Measurements from ENCODE around the gene SNRNP48.

Gene SNRNP48

GRCh38 chr6:7617801-7618764 lies 28.1 kb downstream of the SNRNP48 start (continued):
- TF ChIP-seq SCRT2 (tag by site-specific recombination; IDR thresholded peaks at IDR 0.05) (peak; percentile 86), ZNF184 (tag by site-specific recombination; IDR thresholded peaks at IDR 0.05) (no peak), ZNF10 (tag by site-specific recombination; IDR thresholded peaks at IDR 0.05) (0 out of 2 replicates have a peak, but pooled peaks have one; percentile 66), ZNF394 (tag by site-specific recombination; IDR thresholded peaks at IDR 0.05; ENCODE audit: borderline replicate concordance) (peak; percentile 84; the same call in 1 of the 2 replicates)
- TF ChIP-seq, protein P1, sequence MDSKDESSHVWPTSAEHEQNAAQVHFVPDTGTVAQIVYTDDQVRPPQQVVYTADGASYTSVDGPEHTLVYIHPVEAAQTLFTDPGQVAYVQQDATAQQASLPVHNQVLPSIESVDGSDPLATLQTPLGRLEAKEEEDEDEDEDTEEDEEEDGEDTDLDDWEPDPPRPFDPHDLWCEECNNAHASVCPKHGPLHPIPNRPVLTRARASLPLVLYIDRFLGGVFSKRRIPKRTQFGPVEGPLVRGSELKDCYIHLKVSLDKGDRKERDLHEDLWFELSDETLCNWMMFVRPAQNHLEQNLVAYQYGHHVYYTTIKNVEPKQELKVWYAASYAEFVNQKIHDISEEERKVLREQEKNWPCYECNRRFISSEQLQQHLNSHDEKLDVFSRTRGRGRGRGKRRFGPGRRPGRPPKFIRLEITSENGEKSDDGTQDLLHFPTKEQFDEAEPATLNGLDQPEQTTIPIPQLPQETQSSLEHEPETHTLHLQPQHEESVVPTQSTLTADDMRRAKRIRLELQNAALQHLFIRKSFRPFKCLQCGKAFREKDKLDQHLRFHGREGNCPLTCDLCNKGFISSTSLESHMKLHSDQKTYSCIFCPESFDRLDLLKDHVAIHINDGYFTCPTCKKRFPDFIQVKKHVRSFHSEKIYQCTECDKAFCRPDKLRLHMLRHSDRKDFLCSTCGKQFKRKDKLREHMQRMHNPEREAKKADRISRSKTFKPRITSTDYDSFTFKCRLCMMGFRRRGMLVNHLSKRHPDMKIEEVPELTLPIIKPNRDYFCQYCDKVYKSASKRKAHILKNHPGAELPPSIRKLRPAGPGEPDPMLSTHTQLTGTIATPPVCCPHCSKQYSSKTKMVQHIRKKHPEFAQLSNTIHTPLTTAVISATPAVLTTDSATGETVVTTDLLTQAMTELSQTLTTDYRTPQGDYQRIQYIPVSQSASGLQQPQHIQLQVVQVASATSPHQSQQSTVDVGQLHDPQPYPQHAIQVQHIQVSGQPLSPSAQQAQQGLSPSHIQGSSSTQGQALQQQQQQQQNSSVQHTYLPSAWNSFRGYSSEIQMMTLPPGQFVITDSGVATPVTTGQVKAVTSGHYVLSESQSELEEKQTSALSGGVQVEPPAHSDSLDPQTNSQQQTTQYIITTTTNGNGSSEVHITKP (tag by site-specific recombination; IDR thresholded peaks at IDR 0.05) = peak; percentile 54; the same call in 1 of the 2 replicates

- ChIA-PET CTCF (interaction anchor here (0.6 to 1.8 kb wide), 5 partner anchors 9 to 1042 kb away, joined by 3 to 11 read pairs (median 3); no protein-coding TSS in a partner anchor), POLR2A (no interaction called here)
- H3K4me1 ChIP-seq (ENCODE audit: control insufficient read depth, insufficient read depth, low read length) = peaks cover 9% of the 10 kb centered on the region; the same call in 1 of the 2 replicates
- no peak overlapping the region for H3K4me3 ChIP-seq (ENCODE audit: low read depth, low read length)
- no peak overlapping the region for H3K27ac ChIP-seq (ENCODE audit: extremely low read depth, low read depth, low read length)
- H3K36me3 ChIP-seq (ENCODE audit: control insufficient read depth in 2 of 2, insufficient read depth in 1 of 2, low read length in 2 of 2) = no peaks in the 10 kb centered on the region
- no peaks in the 10 kb centered on the region for H3K9me3 ChIP-seq (ENCODE audit: control insufficient read depth, insufficient read depth, low read depth, low read length)
- TF ChIP-seq ZNF544 (tag by site-specific recombination; IDR thresholded peaks at IDR 0.05) = no peak
- no peak for TF ChIP-seq ZNF701 (tag by site-specific recombination; IDR thresholded peaks at IDR 0.05)
- TF ChIP-seq, protein P2, sequence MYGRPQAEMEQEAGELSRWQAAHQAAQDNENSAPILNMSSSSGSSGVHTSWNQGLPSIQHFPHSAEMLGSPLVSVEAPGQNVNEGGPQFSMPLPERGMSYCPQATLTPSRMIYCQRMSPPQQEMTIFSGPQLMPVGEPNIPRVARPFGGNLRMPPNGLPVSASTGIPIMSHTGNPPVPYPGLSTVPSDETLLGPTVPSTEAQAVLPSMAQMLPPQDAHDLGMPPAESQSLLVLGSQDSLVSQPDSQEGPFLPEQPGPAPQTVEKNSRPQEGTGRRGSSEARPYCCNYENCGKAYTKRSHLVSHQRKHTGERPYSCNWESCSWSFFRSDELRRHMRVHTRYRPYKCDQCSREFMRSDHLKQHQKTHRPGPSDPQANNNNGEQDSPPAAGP (tag by site-specific recombination; IDR thresholded peaks at IDR 0.05) = no peak
- TF ChIP-seq CTCF (tag by site-specific recombination; IDR thresholded peaks at IDR 0.05) = no peak
- TF ChIP-seq, protein P3, sequence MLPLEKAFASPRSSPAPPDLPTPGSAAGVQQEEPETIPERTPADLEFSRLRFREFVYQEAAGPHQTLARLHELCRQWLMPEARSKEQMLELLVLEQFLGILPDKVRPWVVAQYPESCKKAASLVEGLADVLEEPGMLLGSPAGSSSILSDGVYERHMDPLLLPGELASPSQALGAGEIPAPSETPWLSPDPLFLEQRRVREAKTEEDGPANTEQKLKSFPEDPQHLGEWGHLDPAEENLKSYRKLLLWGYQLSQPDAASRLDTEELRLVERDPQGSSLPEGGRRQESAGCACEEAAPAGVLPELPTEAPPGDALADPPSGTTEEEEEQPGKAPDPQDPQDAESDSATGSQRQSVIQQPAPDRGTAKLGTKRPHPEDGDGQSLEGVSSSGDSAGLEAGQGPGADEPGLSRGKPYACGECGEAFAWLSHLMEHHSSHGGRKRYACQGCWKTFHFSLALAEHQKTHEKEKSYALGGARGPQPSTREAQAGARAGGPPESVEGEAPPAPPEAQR (tag by site-specific recombination; IDR thresholded peaks at IDR 0.05) = no peak
- TF ChIP-seq, protein P4, sequence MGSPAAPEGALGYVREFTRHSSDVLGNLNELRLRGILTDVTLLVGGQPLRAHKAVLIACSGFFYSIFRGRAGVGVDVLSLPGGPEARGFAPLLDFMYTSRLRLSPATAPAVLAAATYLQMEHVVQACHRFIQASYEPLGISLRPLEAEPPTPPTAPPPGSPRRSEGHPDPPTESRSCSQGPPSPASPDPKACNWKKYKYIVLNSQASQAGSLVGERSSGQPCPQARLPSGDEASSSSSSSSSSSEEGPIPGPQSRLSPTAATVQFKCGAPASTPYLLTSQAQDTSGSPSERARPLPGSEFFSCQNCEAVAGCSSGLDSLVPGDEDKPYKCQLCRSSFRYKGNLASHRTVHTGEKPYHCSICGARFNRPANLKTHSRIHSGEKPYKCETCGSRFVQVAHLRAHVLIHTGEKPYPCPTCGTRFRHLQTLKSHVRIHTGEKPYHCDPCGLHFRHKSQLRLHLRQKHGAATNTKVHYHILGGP (tag by site-specific recombination; IDR thresholded peaks at IDR 0.05) = no peak
- TF ChIP-seq ZNF624 (tag by site-specific recombination; IDR thresholded peaks at IDR 0.05) = no peak
- TF ChIP-seq SALL2 (tag by site-specific recombination; IDR thresholded peaks at IDR 0.05; ENCODE audit: borderline replicate concordance) = no peak
- no peak for TF ChIP-seq ZNF560 (tag by site-specific recombination; IDR thresholded peaks at IDR 0.05; ENCODE audit: borderline replicate concordance)
- TF ChIP-seq ZNF433 (tag by site-specific recombination; IDR thresholded peaks at IDR 0.05; ENCODE audit: low read depth) = no peak
- no peak for TF ChIP-seq ZBTB20 (tag by site-specific recombination; IDR thresholded peaks at IDR 0.05)
- TF ChIP-seq ZFP69B (tag by site-specific recombination; IDR thresholded peaks at IDR 0.05) = no peak
- no peak for TF ChIP-seq ZSCAN4 (tag by site-specific recombination; IDR thresholded peaks at IDR 0.05)
- no peak for TF ChIP-seq ZNF843 (tag by site-specific recombination; IDR thresholded peaks at IDR 0.05)
- TF ChIP-seq, protein P5, sequence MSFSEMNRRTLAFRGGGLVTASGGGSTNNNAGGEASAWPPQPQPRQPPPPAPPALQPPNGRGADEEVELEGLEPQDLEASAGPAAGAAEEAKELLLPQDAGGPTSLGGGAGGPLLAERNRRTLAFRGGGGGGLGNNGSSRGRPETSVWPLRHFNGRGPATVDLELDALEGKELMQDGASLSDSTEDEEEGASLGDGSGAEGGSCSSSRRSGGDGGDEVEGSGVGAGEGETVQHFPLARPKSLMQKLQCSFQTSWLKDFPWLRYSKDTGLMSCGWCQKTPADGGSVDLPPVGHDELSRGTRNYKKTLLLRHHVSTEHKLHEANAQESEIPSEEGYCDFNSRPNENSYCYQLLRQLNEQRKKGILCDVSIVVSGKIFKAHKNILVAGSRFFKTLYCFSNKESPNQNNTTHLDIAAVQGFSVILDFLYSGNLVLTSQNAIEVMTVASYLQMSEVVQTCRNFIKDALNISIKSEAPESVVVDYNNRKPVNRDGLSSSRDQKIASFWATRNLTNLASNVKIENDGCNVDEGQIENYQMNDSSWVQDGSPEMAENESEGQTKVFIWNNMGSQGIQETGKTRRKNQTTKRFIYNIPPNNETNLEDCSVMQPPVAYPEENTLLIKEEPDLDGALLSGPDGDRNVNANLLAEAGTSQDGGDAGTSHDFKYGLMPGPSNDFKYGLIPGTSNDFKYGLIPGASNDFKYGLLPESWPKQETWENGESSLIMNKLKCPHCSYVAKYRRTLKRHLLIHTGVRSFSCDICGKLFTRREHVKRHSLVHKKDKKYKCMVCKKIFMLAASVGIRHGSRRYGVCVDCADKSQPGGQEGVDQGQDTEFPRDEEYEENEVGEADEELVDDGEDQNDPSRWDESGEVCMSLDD (tag by site-specific recombination; IDR thresholded peaks at IDR 0.05) = no peak
- TF ChIP-seq KLF10 (tag by site-specific recombination; IDR thresholded peaks at IDR 0.05) = no peak
Measured at GRCh38 chr6:7621761-7622160, 31.8 kb downstream of the SNRNP48 start.
